HepG2 (cell line): ENCODE measurements around the gene CNPY4. TPM values are rescaled to one million over a fixed set of nuclear protein-coding genes. Genes with fewer than 3 reads are reported as not detected.

ENCODE experiments used
- ZBTB40 ChIP-seq, 2 experiments: fragments of 450-650 bp in 1 of 2; sonication (generic) in 1 of 2; formaldehyde crosslinking in 1 of 2; IDR thresholded peaks; 2 replicates each; pipeline versions ENCODE4 v1.6.1 to v1.8.0; 2016 to 2022; ENCODE audit warnings: antibody characterized with exemption in 1 of 2, mild to moderate bottlenecking in 1 of 2, missing genetic modification reagents in 1 of 2
- ZFP36 ChIP-seq: fragments of 150-350 bp; IDR thresholded peaks from 2 replicates; pipeline ENCODE4 v1.6.1; 2018; ENCODE audit warnings: borderline replicate concordance, low read length, low read depth; ENCODE audit not compliant: partially characterized antibody
- ZNF501 ChIP-seq: sonication (generic); formaldehyde crosslinking; IDR thresholded peaks from 2 replicates; pipeline ENCODE4 v1.5.1; 2020; ENCODE audit warnings: mild to moderate bottlenecking, moderate library complexity, missing genetic modification reagents
- polyA plus RNA-seq, 8 experiments: library from polyadenylated mRNA; depleted of rRNA in 3 of 8; stranded (reverse) in 7 of 8; unstranded in 1 of 8; fragments of >200 nt; fragmentation: Illumina TruSeq in 4 of 8; extraction: Trizol in 4 of 8; gene quantifications; 2 replicates each; pipeline versions ENCODE4 v1.2.1 to v1.2.3, GENCODE V29; 2011 to 2016; ENCODE audit warnings: low read depth in 4 of 8, missing spikeins in 1 of 8, mixed read lengths in 1 of 8; ENCODE audit not compliant: insufficient read depth in 1 of 8
- total RNA-seq, 5 experiments: library from RNA; depleted of rRNA; stranded (reverse); fragments of >200 nt; fragmentation: Illumina TruSeq; extraction: Trizol; gene quantifications; 2 replicates each; pipeline ENCODE4 v1.2.3, GENCODE V29; 2016; ENCODE audit warnings: low read depth in 1 of 5

The CNPY4 gene
- total and polyA plus RNA-seq, 2 of the 13 experiments (the other 11 are each of a cell fraction or from before 2014, with no cell fraction given) = 6.2 to 12.7 TPM

GRCh38 chr7:100148225-100148558 is 28.8 kb downstream of the CNPY4 start (continued):
- TF ChIP-seq ZBTB40 (IDR thresholded peaks at IDR 0.05) (no peak), ZBTB40 (CRISPR knock-in tag; IDR thresholded peaks at IDR 0.05) (peak; percentile 61), ZNF501 (0 out of 2 replicates have a peak, but pooled peaks have one; percentile 30), ZFP36 (no peak)
